Psoas muscle (tissue), 8 donors: ENCODE measurements around the gene LPIN1. TPM values are rescaled to one million over a fixed set of nuclear protein-coding genes. Genes with fewer than 3 reads are reported as not detected.
A peak's percentile ranks its signal among the peaks of the same experiment; 100 is the strongest.

Experiments
- ATAC-seq, 4 donors: fragments of 200-7000 bp; cut with Tn5 transposase; one replicate each; pipeline ENCODE4 v1.9.1; 2020; ENCODE audit warnings: moderate library complexity in 3 of 4, mild to moderate bottlenecking in 2 of 4
- DNase-seq, 2 donors: peaks; one replicate each; pipeline ENCODE4 v3.0.0-alpha.2; 2020
- H3K27ac ChIP-seq: fragments of 200-600 bp; one replicate; pipeline ENCODE4 v1.8.0; 2022
- H3K27me3 ChIP-seq, 3 donors: fragments of 200-600 bp in 1 of 3; one replicate each; pipeline versions ENCODE4 v1.6.1 to v1.8.0; 2013 to 2022; ENCODE audit warnings: low read length in 2 of 3, mild to moderate bottlenecking in 2 of 3, moderate library complexity in 1 of 3; ENCODE audit not compliant: insufficient read depth in 3 of 3
- H3K36me3 ChIP-seq, 2 donors: fragments of 200-600 bp in 1 of 2; one replicate each; pipeline versions ENCODE4 v1.6.1 to v1.8.0; 2013 to 2022; ENCODE audit warnings: low read depth in 1 of 2, mild to moderate bottlenecking in 1 of 2, moderate library complexity in 1 of 2; ENCODE audit not compliant: insufficient read depth in 1 of 2
- H3K4me1 ChIP-seq: fragments of 200-600 bp; one replicate; pipeline ENCODE4 v1.8.0; 2022
- H3K4me3 ChIP-seq: fragments of 200-600 bp; one replicate; pipeline ENCODE4 v1.8.0; 2022; ENCODE audit warnings: mild to moderate bottlenecking
- H3K9me3 ChIP-seq: fragments of 200-600 bp; one replicate; pipeline ENCODE4 v1.8.0; 2022
- WGBS, 3 donors: extraction: QIAGEN DNeasy Blood & Tissue Kit; methylation state at CpG; one replicate each; pipeline versions ENCODE4 v1.1.6 to v1.1.7; 2013; 5-methylcytosine and 5-hydroxymethylcytosine counted together
- intact Hi-C, 2 donors: fragments of 100-400 bp; cut with DNase I; formaldehyde crosslinking; loops; one replicate each; pipeline versions ENCODE4 v1.11.0 to v1.14.2; 2022
- polyA plus RNA-seq, 3 donors: library from polyadenylated mRNA; stranded (reverse); fragments of 200-250 nt; gene quantifications; one replicate each; pipeline ENCODE4 v1.2.3, GENCODE V29; 2013
- total RNA-seq, 4 donors: library from RNA; stranded (reverse); fragmentation: NEBNext Ultra II Directional in 2 of 4; extraction: Animal tissue kit (Norgen Biotek cat#: 25700) in 2 of 4; gene quantifications; one replicate each; pipeline versions ENCODE4 v1.2.1 to v1.2.4, GENCODE V29; 2021 to 2023
- TF ChIP-seq, protein P1 (sequence below): fragments of 200-600 bp; IDR thresholded peaks from one replicate; pipeline ENCODE4 v1.8.0; 2022; ENCODE audit warnings: antibody characterized with exemption
- donor health status: healthy with polysubstance abuse.
- donor health status: DM: no; HTN: no; CAD: no; lungs with moderate emphysema.
- donor health status: Bipolar disorder and iron deficiency.
- donor health status: healthy.
- donor health status: DM: yes; HTN: yes; CAD: no.
- donor health status: DM: no; HTN: no; CAD: no.
- donor health status: DM: no; HTN: no; CAD: no.
- donor health status: DM: yes; HTN: yes; CAD: no.

Gene LPIN1
- total and polyA plus RNA-seq, 7 donors, result 82.0 to 382 (median 146) TPM

DNA sequence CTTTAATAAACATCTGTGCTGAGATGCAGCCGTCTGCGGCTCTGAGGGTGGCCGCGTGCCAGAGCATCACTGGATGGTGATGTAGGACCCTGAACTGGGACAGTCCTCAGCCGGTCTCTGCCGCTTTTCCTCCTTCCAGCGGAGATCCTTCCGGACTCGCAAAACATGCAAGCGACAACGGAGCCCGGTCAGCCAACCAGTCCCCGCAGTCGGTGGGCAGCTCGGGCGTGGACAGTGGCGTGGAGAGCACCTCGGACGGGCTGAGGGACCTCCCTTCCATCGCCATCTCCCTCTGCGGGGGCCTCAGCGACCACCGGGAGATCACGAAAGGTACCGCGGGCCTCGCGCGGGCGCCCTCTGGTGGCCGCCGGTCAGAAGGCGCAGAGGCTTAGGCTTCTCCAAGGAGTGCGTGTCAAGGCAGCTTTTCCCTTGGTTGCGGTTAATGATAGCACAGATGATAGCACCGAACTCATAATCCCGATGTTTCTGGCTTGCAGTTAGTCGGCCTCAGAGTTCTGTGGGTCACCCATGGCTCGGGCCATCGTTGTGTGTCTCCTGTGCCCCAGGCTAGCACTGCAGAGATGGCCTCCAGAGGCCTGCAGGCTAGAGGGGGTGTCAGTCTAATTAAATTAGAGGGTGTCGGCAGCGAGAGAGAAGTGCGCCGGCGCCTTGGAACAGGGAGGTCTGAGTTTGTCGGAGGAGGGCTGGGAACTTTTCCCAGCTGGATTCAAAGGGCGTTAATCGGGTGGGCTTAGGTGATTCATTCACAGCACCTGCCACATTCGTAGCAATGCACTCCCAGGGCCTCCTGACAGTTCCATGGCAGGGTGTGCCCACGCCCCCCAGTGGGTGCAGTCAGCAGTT is 38.5 kb downstream of the LPIN1 start:
- peak; percentile 42 to 67 for DNase-seq

DNA sequence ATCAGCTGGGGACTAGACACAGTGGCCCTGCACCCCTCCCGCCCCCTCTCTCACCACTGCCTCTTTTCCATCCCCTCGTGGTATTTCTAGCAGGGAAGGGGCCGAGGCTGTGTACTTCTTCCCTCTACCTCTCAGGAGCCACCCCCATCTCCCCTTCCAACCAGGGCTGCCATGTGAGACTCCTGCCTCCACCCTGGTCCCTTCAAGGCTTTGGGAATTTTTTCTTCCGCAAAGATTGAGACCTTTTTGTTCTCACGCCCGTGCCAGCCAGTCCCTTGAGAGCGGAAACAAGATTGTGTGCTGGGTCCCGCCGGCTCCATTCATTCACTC is 39.1 kb downstream of the LPIN1 start:
- Histone ChIP-seq H3K27ac (no peak overlapping the region), H3K36me3 (peaks cover 22 to 100% of the 10 kb centered on the region in 2 donors), H3K27me3 (no peaks in the 10 kb centered on the region), H3K4me3 (no peak overlapping the region), H3K9me3 (no peaks in the 10 kb centered on the region), H3K4me1 (no peaks in the 10 kb centered on the region)
- ATAC-seq, result no peak
- no peak for DNase-seq
- TF ChIP-seq, protein P1, sequence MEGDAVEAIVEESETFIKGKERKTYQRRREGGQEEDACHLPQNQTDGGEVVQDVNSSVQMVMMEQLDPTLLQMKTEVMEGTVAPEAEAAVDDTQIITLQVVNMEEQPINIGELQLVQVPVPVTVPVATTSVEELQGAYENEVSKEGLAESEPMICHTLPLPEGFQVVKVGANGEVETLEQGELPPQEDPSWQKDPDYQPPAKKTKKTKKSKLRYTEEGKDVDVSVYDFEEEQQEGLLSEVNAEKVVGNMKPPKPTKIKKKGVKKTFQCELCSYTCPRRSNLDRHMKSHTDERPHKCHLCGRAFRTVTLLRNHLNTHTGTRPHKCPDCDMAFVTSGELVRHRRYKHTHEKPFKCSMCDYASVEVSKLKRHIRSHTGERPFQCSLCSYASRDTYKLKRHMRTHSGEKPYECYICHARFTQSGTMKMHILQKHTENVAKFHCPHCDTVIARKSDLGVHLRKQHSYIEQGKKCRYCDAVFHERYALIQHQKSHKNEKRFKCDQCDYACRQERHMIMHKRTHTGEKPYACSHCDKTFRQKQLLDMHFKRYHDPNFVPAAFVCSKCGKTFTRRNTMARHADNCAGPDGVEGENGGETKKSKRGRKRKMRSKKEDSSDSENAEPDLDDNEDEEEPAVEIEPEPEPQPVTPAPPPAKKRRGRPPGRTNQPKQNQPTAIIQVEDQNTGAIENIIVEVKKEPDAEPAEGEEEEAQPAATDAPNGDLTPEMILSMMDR, result no peak
- 91 to 95% (median 93%) methylated on average over 9 of the region's 9 CpGs for WGBS, 3 donors
- intact Hi-C loops, result no loop called here

More for the DNA sequence above, 38.5 kb downstream of the LPIN1 start:
- peaks cover 24 to 100% of the 10 kb centered on the region in 2 donors for H3K36me3 ChIP-seq
- H3K27me3 ChIP-seq, result no peaks in the 10 kb centered on the region
- intact Hi-C loops, result no loop called here
- H3K9me3 ChIP-seq, result no peaks in the 10 kb centered on the region
- WGBS, 3 donors, result 29 to 32% (median 32%) methylated on average over 48 to 50 of the region's 50 CpGs
- peak; percentile 52 to 66 (median 61) for ATAC-seq
- TF ChIP-seq, protein P1, result peak; percentile 93
- no peaks in the 10 kb centered on the region for H3K4me1 ChIP-seq
- no peak overlapping the region for H3K27ac ChIP-seq
- peak overlapping the region; percentile 43 for H3K4me3 ChIP-seq

DNA sequence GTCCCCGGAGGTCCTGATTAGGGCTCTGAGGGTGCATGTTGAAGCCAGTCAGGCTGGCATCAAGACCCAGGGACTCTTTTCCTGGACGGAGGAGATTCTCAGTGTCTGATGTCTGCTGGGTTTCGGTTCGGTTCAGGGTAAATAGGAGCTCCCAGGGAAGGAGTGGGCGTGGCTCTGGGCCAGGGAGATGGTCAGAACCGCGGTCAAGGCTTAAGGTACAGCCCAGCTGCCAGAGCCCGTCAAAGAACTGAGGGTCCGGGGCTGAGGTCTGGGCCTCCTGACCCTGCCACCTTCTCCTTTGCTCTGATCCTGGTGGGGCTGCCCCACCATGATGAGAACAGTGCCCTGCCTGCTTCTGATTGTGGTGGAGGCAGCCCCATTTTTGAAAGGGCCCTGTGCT is 39.8 kb downstream of the LPIN1 start:
- 91 to 93% (median 92%) methylated on average over 9 of the region's 9 CpGs for WGBS, 3 donors
- no peak for ATAC-seq
- Histone ChIP-seq H3K4me3 (no peak overlapping the region), H3K9me3 (no peaks in the 10 kb centered on the region), H3K36me3 (peaks cover 21 to 100% of the 10 kb centered on the region in 2 donors), H3K27me3 (no peaks in the 10 kb centered on the region), H3K4me1 (no peaks in the 10 kb centered on the region), H3K27ac (no peak overlapping the region)
- TF ChIP-seq, protein P1, result no peak
- intact Hi-C loops, result no loop called here
- no peak for DNase-seq

DNA sequence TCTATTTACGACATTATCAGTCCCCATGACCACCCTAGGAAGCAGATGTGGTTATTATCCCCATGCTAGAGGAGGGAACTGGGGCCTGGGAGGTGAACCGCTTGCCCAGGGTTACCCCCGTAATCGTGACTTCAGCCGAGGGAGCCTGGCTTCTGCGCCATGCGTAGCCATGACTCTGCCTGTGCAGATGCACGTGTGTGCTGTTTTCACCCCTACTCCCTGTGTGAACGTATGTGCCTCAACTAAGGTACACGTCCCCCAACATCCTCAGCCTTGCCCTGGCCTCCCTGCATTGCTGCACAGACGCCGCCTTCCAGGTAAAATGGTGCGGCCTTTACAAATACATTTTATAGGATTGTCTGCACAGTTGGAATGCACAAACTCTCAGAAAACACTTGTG is 40.2 kb downstream of the LPIN1 start:
- WGBS, 3 donors, result 94 to 97% (median 95%) methylated on average over 13 of the region's 13 CpGs
- intact Hi-C loops, result no loop called here
- Histone ChIP-seq H3K4me1 (no peaks in the 10 kb centered on the region), H3K27me3 (no peaks in the 10 kb centered on the region), H3K9me3 (no peaks in the 10 kb centered on the region), H3K27ac (no peak overlapping the region), H3K36me3 (peaks cover 21 to 100% of the 10 kb centered on the region in 2 donors), H3K4me3 (no peak overlapping the region)
- DNase-seq, result no peak
- ATAC-seq, result no peak
- TF ChIP-seq, protein P1, result no peak
